Measurements from ENCODE around the gene KIFC3. TPM values are rescaled to one million over a fixed set of nuclear protein-coding genes. Genes with fewer than 3 reads are reported as not detected.

Gene KIFC3
- total and polyA plus RNA-seq, 2 of the 8 experiments (the other 6 are each of a cell fraction or from before 2014, with no cell fraction given), result 2.1 to 7.1 TPM

- Histone ChIP-seq H2BK120ac (replicated peaks; ENCODE audit: low read depth, low read length) (no peak overlapping the region), H3K9me3 (ENCODE audit: insufficient read depth in 2 of 2, low read depth in 1 of 2, low read length in 1 of 2) (no peaks in the 10 kb centered on the region), H3K4ac (replicated peaks; ENCODE audit: insufficient read length, low read depth, low read length) (no peak overlapping the region), H4K8ac (ENCODE audit: extremely low read depth, insufficient read depth, low read length) (peak overlapping the region; percentile 58; the same call in 1 of the 2 replicates), H3K56ac (replicated peaks; ENCODE audit: insufficient read length, low read depth, low read length) (no peak overlapping the region), H3K14ac (ENCODE audit: insufficient read length) (no peak overlapping the region), H3K23ac (ENCODE audit: insufficient read length) (no peak overlapping the region), H3K18ac (ENCODE audit: extremely low read depth, low read length) (no peak overlapping the region), H3K36me3 (ENCODE audit: control insufficient read depth in 2 of 4, insufficient read depth in 4 of 4, low read length in 3 of 4) (no peaks in the 10 kb centered on the region), H2AK5ac (ENCODE audit: low read depth, low read length) (no peak overlapping the region), H3K27me3 (replicated peaks in 1 of 4; ENCODE audit: control insufficient read depth in 3 of 4, extremely low read depth in 1 of 4, insufficient read depth in 3 of 4, low read length in 3 of 4) (no peaks in the 10 kb centered on the region), H3K79me1 (ENCODE audit: low read depth, low read length) (no peaks in the 10 kb centered on the region), H4K5ac (ENCODE audit: insufficient read length, low read depth, low read length) (no peak overlapping the region), H4K20me1 (replicated peaks in 1 of 2; ENCODE audit: control insufficient read depth in 1 of 2, insufficient read depth in 2 of 2, low read length in 2 of 2) (no peaks in the 10 kb centered on the region), H3K4me1 (replicated peaks in 1 of 4; ENCODE audit: control insufficient read depth in 3 of 4, insufficient read depth in 4 of 4, low read length in 3 of 4) (peaks cover 0 to 7% (median under 1%) of the 10 kb centered on the region in 4 experiments; a peak in 4 of 7 replicates), H2BK20ac (ENCODE audit: low read length) (no peak overlapping the region), H3K79me2 (ENCODE audit: control insufficient read depth in 1 of 2, insufficient read depth in 2 of 2, low read length in 2 of 2) (no peaks in the 10 kb centered on the region), H2BK12ac (ENCODE audit: low read depth, low read length) (no peak overlapping the region), H3K4me3 (ENCODE audit: extremely low read depth in 1 of 4, insufficient read depth in 2 of 4, low read depth in 3 of 4, low read length in 4 of 4) (no peak overlapping the region), H3K4me2 (ENCODE audit: insufficient read depth in 1 of 2, low read depth in 2 of 2, low read length in 2 of 2) (no peak overlapping the region), H3K23me2 (ENCODE audit: low read depth, low read length) (no peaks in the 10 kb centered on the region), H3K27ac (ENCODE audit: low read depth, low read length) (no peak overlapping the region), H2AFZ (ENCODE audit: low read length) (no peak overlapping the region), H2BK15ac (ENCODE audit: low read length) (peak overlapping the region; percentile 46; the same call in 1 of the 2 replicates), H2BK5ac (ENCODE audit: low read depth, low read length) (no peak overlapping the region), H4K91ac (replicated peaks; ENCODE audit: insufficient read length, low read length) (no peak overlapping the region), H3K9ac (replicated peaks in 1 of 4; ENCODE audit: extremely low read depth in 1 of 4, low read depth in 3 of 4, low read length in 3 of 4) (no peak overlapping the region)
- CTCF ChIA-PET (ENCODE audit: partially characterized antibody), result interaction anchor here (0.7 to 22.4 kb wide), 6 partner anchors 9 to 328 kb away, joined by 3 to 279 read pairs (median 4); partner anchors contain the start of gene KIFC3
- no peak for TF ChIP-seq KDM5A (IDR thresholded peaks at IDR 0.05; ENCODE audit: low read length)
- no peak for TF ChIP-seq EZH2 (IDR thresholded peaks at IDR 0.05; ENCODE audit: low read depth, low read length, severe bottlenecking)
- no peak for TF ChIP-seq EGR1 (IDR thresholded peaks at IDR 0.05; ENCODE audit: borderline replicate concordance, low read depth, low read length)
- no peak for TF ChIP-seq SP1 (IDR thresholded peaks at IDR 0.05; ENCODE audit: low read depth, low read length)
- TF ChIP-seq CEBPB (IDR thresholded peaks at IDR 0.05; ENCODE audit: low read depth, low read length), result no peak
- no peak for TF ChIP-seq E2F6 (IDR thresholded peaks at IDR 0.05)
- no peak for TF ChIP-seq HDAC2 (IDR thresholded peaks at IDR 0.05; ENCODE audit: borderline replicate concordance in 1 of 2, low read depth in 2 of 2, low read length in 2 of 2)
- DNase-seq (ENCODE audit: low read depth in 1 of 2, low spot score in 2 of 2), result peak in 1 of 2 experiments; percentile 35
- POLR2A ChIA-PET (ENCODE audit: partially characterized antibody), result no interaction called here
- FAIRE-seq, result no peak
- WGBS, 2 experiments (ENCODE audit: extremely low coverage in 1 of 2, insufficient coverage in 1 of 2, insufficient read length in 1 of 2, insufficient replicate concordance in 2 of 2, low coverage in 1 of 2, low lambda C conversion rate in 2 of 2, missing lambda C conversion rate in 1 of 2), result 95% methylated on average over 22 of the region's 22 CpGs; no CpG with 5 or more reads in 1 of the 2 experiments
Measured at GRCh38 chr16:57769541-57770145, 32.6 kb downstream of the KIFC3 start.
